ENCODE data around the gene DIP2C.

GRCh38 chr10:526651-527312 is 162.7 kb downstream of the DIP2C start:
- TF ChIP-seq CTCF (conservative IDR thresholded peaks at IDR 0.05 in 1 of 2, IDR thresholded peaks at IDR 0.05 in 1 of 2; ENCODE audit: extremely low read depth in 1 of 2, insufficient read depth in 1 of 2, low read depth in 1 of 2, low read length in 2 of 2) (no peak), EZH2 (IDR thresholded peaks at IDR 0.05; ENCODE audit: borderline replicate concordance, low read length) (no peak)

Measured in mammary epithelial cell (primary cell).